Measurements from ENCODE around the gene LGALS4.
A peak's percentile ranks its signal among the peaks of the same experiment; 100 is the strongest.
"Not testable (repeated sequence)": the region's sequence is repeated elsewhere in the genome, so short reads cannot be mapped to it uniquely, and the experiment has no call there.

LGALS4 gene

GRCh38 chr19:38795549-38795948, 17.2 kb downstream of the LGALS4 start:
- DNase-seq (ENCODE audit: low spot score) = no peak

GRCh38 chr19:38793671-38794070, 19.1 kb downstream of the LGALS4 start:
- no peak for DNase-seq (ENCODE audit: low spot score)

GRCh38 chr19:38793177-38793576, 19.6 kb downstream of the LGALS4 start:
- peak; percentile 3 for DNase-seq (ENCODE audit: low spot score)

- peak; percentile 54 for DNase-seq (ENCODE audit: low spot score)
These were observed 20.3 kb downstream of the LGALS4 start for GRCh38 chr19:38792250-38793111.

- DNase-seq (ENCODE audit: low spot score) = not testable (repeated sequence)
These were observed 21.2 kb downstream of the LGALS4 start for GRCh38 chr19:38791451-38792064.

- not testable (repeated sequence) for DNase-seq (ENCODE audit: low spot score)
These were observed 22.0 kb downstream of the LGALS4 start for GRCh38 chr19:38790507-38791403.

GRCh38 chr19:38788478-38789243, 24.1 kb downstream of the LGALS4 start, which contains the start of gene LGALS7B:
Gene LGALS7B (plus strand): TSS chr19:38789200. CDS start chr19:38789227, 27 bp downstream.
- peak; percentile 2 for DNase-seq (ENCODE audit: low spot score)

GRCh38 chr19:38786572-38787265, 26.0 kb downstream of the LGALS4 start:
- peak; percentile 3 for DNase-seq (ENCODE audit: low spot score)

GRCh38 chr19:38786061-38786460, 26.7 kb downstream of the LGALS4 start:
- not testable (repeated sequence) for DNase-seq (ENCODE audit: low spot score)

- no peak for DNase-seq (ENCODE audit: low spot score)
These were observed 27.5 kb downstream of the LGALS4 start for GRCh38 chr19:38785187-38785699.

- no peak for DNase-seq (ENCODE audit: low spot score)
These were observed 28.5 kb downstream of the LGALS4 start for GRCh38 chr19:38784224-38784623.

- DNase-seq (ENCODE audit: low spot score) = not testable (repeated sequence)
These were observed 30.5 kb downstream of the LGALS4 start for GRCh38 chr19:38782212-38782611.

GRCh38 chr19:38781058-38781457, 31.7 kb downstream of the LGALS4 start:
- no peak for DNase-seq (ENCODE audit: low spot score)

GRCh38 chr19:38780443-38780842, 32.3 kb downstream of the LGALS4 start:
- DNase-seq (ENCODE audit: low spot score) = no peak

GRCh38 chr19:38778733-38779132, 34.0 kb downstream of the LGALS4 start:
- peak; percentile 5 for DNase-seq (ENCODE audit: low spot score)

- peak; percentile 3 for DNase-seq (ENCODE audit: low spot score)
These were observed 38.4 kb downstream of the LGALS4 start for GRCh38 chr19:38774181-38774950.

- DNase-seq (ENCODE audit: low spot score) = peak; percentile 3
These were observed 39.1 kb downstream of the LGALS4 start, which contains the start of gene LGALS7 for GRCh38 chr19:38773469-38774177. Gene LGALS7 (minus strand): TSS chr19:38773517. CDS start chr19:38773492, 25 bp downstream.

GRCh38 chr19:38771569-38771968, 41.2 kb downstream of the LGALS4 start:
- DNase-seq (ENCODE audit: low spot score) = not testable (repeated sequence)

GRCh38 chr19:38770949-38771275, 41.8 kb downstream of the LGALS4 start:
- DNase-seq (ENCODE audit: low spot score) = not testable (repeated sequence)

Data from iPS-NIHi11 (cell line).